ENCODE data around the gene TYW3.
A peak's percentile ranks its signal among the peaks of the same experiment; 100 is the strongest.

TYW3 gene

GRCh38 chr1:74771913-74772515 is 39.1 kb downstream of the TYW3 start:
- Histone ChIP-seq H2AFZ (ENCODE audit: low read length) (no peak overlapping the region), H3F3A (ENCODE audit: insufficient read depth, low read length) (no peaks in the 10 kb centered on the region), H3K4me2 (ENCODE audit: low read length) (no peak overlapping the region), H3K9ac (ENCODE audit: low read length) (no peak overlapping the region), H3K79me2 (ENCODE audit: insufficient read depth, low read length) (no peaks in the 10 kb centered on the region), H3K27ac (ENCODE audit: low read depth, low read length, poor library complexity, severe bottlenecking) (no peak overlapping the region), H3K4me1 (ENCODE audit: insufficient read depth, low read length, severe bottlenecking) (no peaks in the 10 kb centered on the region), H4K20me1 (ENCODE audit: insufficient read depth, low read length) (no peaks in the 10 kb centered on the region), H3K9me2 (ENCODE audit: low read depth, low read length) (no peaks in the 10 kb centered on the region), H3K27me3 (ENCODE audit: insufficient read depth, low read length) (no peaks in the 10 kb centered on the region), H3K36me3 (ENCODE audit: insufficient read depth, low read length) (no peaks in the 10 kb centered on the region), H3K4me3 (ENCODE audit: low read depth, low read length, poor library complexity, severe bottlenecking) (no peak overlapping the region), H3K9me3 (ENCODE audit: low read length) (no peaks in the 10 kb centered on the region)
- TF ChIP-seq EZH2 (IDR thresholded peaks at IDR 0.05; ENCODE audit: borderline replicate concordance, low read length) (no peak), CTCF (IDR thresholded peaks at IDR 0.05; ENCODE audit: low read length) (peak; percentile 59)

GRCh38 chr1:74772945-74773344 is 40.0 kb downstream of the TYW3 start:
- no peaks in the 10 kb centered on the region for H3K9me2 ChIP-seq (ENCODE audit: low read depth, low read length)
- no peaks in the 10 kb centered on the region for H3F3A ChIP-seq (ENCODE audit: insufficient read depth, low read length)
- H3K36me3 ChIP-seq (ENCODE audit: insufficient read depth, low read length): no peaks in the 10 kb centered on the region
- no peak for TF ChIP-seq EZH2 (IDR thresholded peaks at IDR 0.05; ENCODE audit: borderline replicate concordance, low read length)
- no peak for TF ChIP-seq CTCF (IDR thresholded peaks at IDR 0.05; ENCODE audit: low read length)
- no peaks in the 10 kb centered on the region for H3K27me3 ChIP-seq (ENCODE audit: insufficient read depth, low read length)
- H3K79me2 ChIP-seq (ENCODE audit: insufficient read depth, low read length): no peaks in the 10 kb centered on the region
- no peaks in the 10 kb centered on the region for H3K9me3 ChIP-seq (ENCODE audit: low read length)
- no peaks in the 10 kb centered on the region for H3K4me1 ChIP-seq (ENCODE audit: insufficient read depth, low read length, severe bottlenecking)
- H3K9ac ChIP-seq (ENCODE audit: low read length): no peak overlapping the region
- no peak overlapping the region for H2AFZ ChIP-seq (ENCODE audit: low read length)
- no peaks in the 10 kb centered on the region for H4K20me1 ChIP-seq (ENCODE audit: insufficient read depth, low read length)
- H3K4me3 ChIP-seq (ENCODE audit: low read depth, low read length, poor library complexity, severe bottlenecking): no peak overlapping the region
- H3K4me2 ChIP-seq (ENCODE audit: low read length): no peak overlapping the region
- no peak overlapping the region for H3K27ac ChIP-seq (ENCODE audit: low read depth, low read length, poor library complexity, severe bottlenecking)

- Histone ChIP-seq H3K79me2 (ENCODE audit: insufficient read depth, low read length) (no peaks in the 10 kb centered on the region), H3F3A (ENCODE audit: insufficient read depth, low read length) (no peaks in the 10 kb centered on the region), H3K9me3 (ENCODE audit: low read length) (no peaks in the 10 kb centered on the region), H3K27me3 (ENCODE audit: insufficient read depth, low read length) (no peaks in the 10 kb centered on the region), H3K4me1 (ENCODE audit: insufficient read depth, low read length, severe bottlenecking) (no peaks in the 10 kb centered on the region), H4K20me1 (ENCODE audit: insufficient read depth, low read length) (no peaks in the 10 kb centered on the region), H2AFZ (ENCODE audit: low read length) (no peak overlapping the region), H3K36me3 (ENCODE audit: insufficient read depth, low read length) (no peaks in the 10 kb centered on the region), H3K4me3 (ENCODE audit: low read depth, low read length, poor library complexity, severe bottlenecking) (no peak overlapping the region), H3K27ac (ENCODE audit: low read depth, low read length, poor library complexity, severe bottlenecking) (no peak overlapping the region), H3K9ac (ENCODE audit: low read length) (no peak overlapping the region), H3K4me2 (ENCODE audit: low read length) (no peak overlapping the region), H3K9me2 (ENCODE audit: low read depth, low read length) (no peaks in the 10 kb centered on the region)
- TF ChIP-seq EZH2 (IDR thresholded peaks at IDR 0.05; ENCODE audit: borderline replicate concordance, low read length) (no peak), CTCF (IDR thresholded peaks at IDR 0.05; ENCODE audit: low read length) (no peak)
Observed at GRCh38 chr1:74773582-74773981, 40.6 kb downstream of the TYW3 start.

All from OCI-LY1 (cell line).